Psoas muscle (tissue), 8 donors: Measurements from ENCODE around the gene SPRYD3. TPM values are rescaled to one million over a fixed set of nuclear protein-coding genes. Genes with fewer than 3 reads are reported as not detected.
"Not testable (repeated sequence)": the region's sequence is repeated elsewhere in the genome, so short reads cannot be mapped to it uniquely, and the experiment has no call there.

ENCODE experiments used
- ATAC-seq, 4 donors: fragments of 200-7000 bp; cut with Tn5 transposase; one replicate each; pipeline ENCODE4 v1.9.1; 2020; ENCODE audit warnings: moderate library complexity in 3 of 4, mild to moderate bottlenecking in 2 of 4
- DNase-seq, 2 donors: peaks; one replicate each; pipeline ENCODE4 v3.0.0-alpha.2; 2020
- H3K27ac ChIP-seq: fragments of 200-600 bp; one replicate; pipeline ENCODE4 v1.8.0; 2022
- H3K27me3 ChIP-seq, 3 donors: fragments of 200-600 bp in 1 of 3; one replicate each; pipeline versions ENCODE4 v1.6.1 to v1.8.0; 2013 to 2022; ENCODE audit warnings: low read length in 2 of 3, mild to moderate bottlenecking in 2 of 3, moderate library complexity in 1 of 3; ENCODE audit not compliant: insufficient read depth in 3 of 3
- H3K36me3 ChIP-seq, 2 donors: fragments of 200-600 bp in 1 of 2; one replicate each; pipeline versions ENCODE4 v1.6.1 to v1.8.0; 2013 to 2022; ENCODE audit warnings: low read depth in 1 of 2, mild to moderate bottlenecking in 1 of 2, moderate library complexity in 1 of 2; ENCODE audit not compliant: insufficient read depth in 1 of 2
- H3K4me1 ChIP-seq: fragments of 200-600 bp; one replicate; pipeline ENCODE4 v1.8.0; 2022
- H3K4me3 ChIP-seq: fragments of 200-600 bp; one replicate; pipeline ENCODE4 v1.8.0; 2022; ENCODE audit warnings: mild to moderate bottlenecking
- H3K9me3 ChIP-seq: fragments of 200-600 bp; one replicate; pipeline ENCODE4 v1.8.0; 2022
- CTCF ChIP-seq: fragments of 200-600 bp; IDR thresholded peaks from one replicate; pipeline ENCODE4 v1.8.0; 2022; ENCODE audit warnings: antibody characterized with exemption
- WGBS, 3 donors: extraction: QIAGEN DNeasy Blood & Tissue Kit; methylation state at CpG; one replicate each; pipeline versions ENCODE4 v1.1.6 to v1.1.7; 2013; 5-methylcytosine and 5-hydroxymethylcytosine counted together
- intact Hi-C, 2 donors: fragments of 100-400 bp; cut with DNase I; formaldehyde crosslinking; loops; one replicate each; pipeline versions ENCODE4 v1.11.0 to v1.14.2; 2022
- polyA plus RNA-seq, 3 donors: library from polyadenylated mRNA; stranded (reverse); fragments of 200-250 nt; gene quantifications; one replicate each; pipeline ENCODE4 v1.2.3, GENCODE V29; 2013
- total RNA-seq, 4 donors: library from RNA; stranded (reverse); fragmentation: NEBNext Ultra II Directional in 2 of 4; extraction: Animal tissue kit (Norgen Biotek cat#: 25700) in 2 of 4; gene quantifications; one replicate each; pipeline versions ENCODE4 v1.2.1 to v1.2.4, GENCODE V29; 2021 to 2023
- donor health status: healthy with polysubstance abuse.
- donor health status: DM: no; HTN: no; CAD: no; lungs with moderate emphysema.
- donor health status: Bipolar disorder and iron deficiency.
- donor health status: healthy.
- donor health status: DM: yes; HTN: yes; CAD: no.
- donor health status: DM: no; HTN: no; CAD: no.
- donor health status: DM: no; HTN: no; CAD: no.
- donor health status: DM: yes; HTN: yes; CAD: no.

SPRYD3 gene
- total and polyA plus RNA-seq, 7 donors = 16.5 to 49.1 (median 21.8) TPM

- ATAC-seq = peak; percentile 11 to 54 (median 44)
- intact Hi-C loops = loop anchor here in 1 of 2 donors (5.0 kb wide), 1 partner anchor 96 kb away; no protein-coding TSS in a partner anchor
- DNase-seq = peak; percentile 85 to 93
- no peak for TF ChIP-seq CTCF
- H3K9me3 ChIP-seq = no peaks in the 10 kb centered on the region
- peak overlapping the region; percentile 62 for H3K27ac ChIP-seq
- WGBS, 3 donors = 54 to 58% (median 54%) methylated on average over 11 of the region's 11 CpGs
- H3K27me3 ChIP-seq = no peaks in the 10 kb centered on the region
- H3K4me1 ChIP-seq = peaks cover 5% of the 10 kb centered on the region
- H3K36me3 ChIP-seq = no peaks in the 10 kb centered on the region
- peak overlapping the region; percentile 72 for H3K4me3 ChIP-seq
Observed at GRCh38 chr12:53096089-53096741, 17.0 kb upstream of the SPRYD3 start.

- H3K27ac ChIP-seq, DNase-seq, H3K4me3 ChIP-seq, H3K9me3 ChIP-seq, H3K27me3 ChIP-seq, H3K4me1 ChIP-seq, ATAC-seq, H3K36me3 ChIP-seq: not testable (repeated sequence)
- intact Hi-C loops = loop anchor here in 1 of 2 donors (5.0 kb wide), 1 partner anchor 97 kb away; no protein-coding TSS in a partner anchor
- 96 to 100% (median 100%) methylated on average over 3 of the region's 3 CpGs for WGBS, 3 donors
Observed at GRCh38 chr12:53095596-53095895, 16.4 kb upstream of the SPRYD3 start.

GRCh38 chr12:53094796-53095595, 15.8 kb upstream of the SPRYD3 start:
- not testable (repeated sequence) for H3K4me3 ChIP-seq, H3K36me3 ChIP-seq, H3K9me3 ChIP-seq, H3K27me3 ChIP-seq, DNase-seq, H3K4me1 ChIP-seq, ATAC-seq, H3K27ac ChIP-seq
- WGBS, 3 donors = 92 to 96% (median 94%) methylated on average over 5 of the region's 5 CpGs
- intact Hi-C loops = loop anchor here in 1 of 2 donors (5.0 kb wide), 1 partner anchor 97 kb away; no protein-coding TSS in a partner anchor

- no peaks in the 10 kb centered on the region for H3K36me3 ChIP-seq
- ATAC-seq (no peak), DNase-seq (no peak)
- H3K9me3 ChIP-seq = no peaks in the 10 kb centered on the region
- TF ChIP-seq CTCF = no peak
- WGBS, 3 donors = 70 to 82% (median 78%) methylated on average over 6 of the region's 6 CpGs
- H3K27ac ChIP-seq = no peak overlapping the region
- H3K4me3 ChIP-seq = no peak overlapping the region
- intact Hi-C loops = no loop called here
- H3K4me1 ChIP-seq = peaks cover 5% of the 10 kb centered on the region
- no peaks in the 10 kb centered on the region for H3K27me3 ChIP-seq
Observed at GRCh38 chr12:53094394-53094787, 15.2 kb upstream of the SPRYD3 start.

- no peak for TF ChIP-seq CTCF
- Histone ChIP-seq H3K4me1 (peaks cover 5% of the 10 kb centered on the region), H3K9me3 (no peaks in the 10 kb centered on the region), H3K27ac (no peak overlapping the region), H3K36me3 (no peaks in the 10 kb centered on the region), H3K27me3 (no peaks in the 10 kb centered on the region), H3K4me3 (no peak overlapping the region)
- no peak for ATAC-seq
- 75 to 84% (median 78%) methylated on average over 6 of the region's 6 CpGs for WGBS, 3 donors
- intact Hi-C loops = no loop called here
- DNase-seq = no peak
Observed at GRCh38 chr12:53093777-53094393, 14.7 kb upstream of the SPRYD3 start.
